Epithelial cell of esophagus (primary cell): Measurements from ENCODE around the gene PPP1R8.

Source experiments
- DNase-seq: peaks from one replicate; pipeline ENCODE4 v3.0.0; 2010; ENCODE audit warnings: low read depth
- H3K4me3 ChIP-seq: 2 replicates; pipeline ENCODE4 v1.5.1; 2011; ENCODE audit warnings: mild to moderate bottlenecking, low read length, control low read depth
- CTCF ChIP-seq: IDR thresholded peaks from 2 replicates; pipeline ENCODE4 v1.5.1; 2011; ENCODE audit warnings: low read depth, mild to moderate bottlenecking, low read length, control low read depth, inconsistent platforms; ENCODE audit not compliant: insufficient read depth; ENCODE audit errors: missing control alignments

PPP1R8 gene

GRCh38 chr1:27872802-27873551 is 42.4 kb downstream of the PPP1R8 start:
- peak; percentile 74 for DNase-seq
- no peak for TF ChIP-seq CTCF
- peak overlapping the region; percentile 61 for H3K4me3 ChIP-seq

GRCh38 chr1:27873671-27874384 is 43.2 kb downstream of the PPP1R8 start:
- TF ChIP-seq CTCF: no peak
- no peak overlapping the region for H3K4me3 ChIP-seq

GRCh38 chr1:27876341-27877114 is 45.9 kb downstream of the PPP1R8 start:
- H3K4me3 ChIP-seq: no peak overlapping the region
- no peak for DNase-seq
- TF ChIP-seq CTCF: no peak

More at GRCh38 chr1:27873671-27874384, 43.2 kb downstream of the PPP1R8 start:
- peak; percentile 23 for DNase-seq

- no peak overlapping the region for H3K4me3 ChIP-seq
- DNase-seq: no peak
Measured at GRCh38 chr1:27877115-27877416, 46.5 kb downstream of the PPP1R8 start.

GRCh38 chr1:27878039-27878438 is 47.5 kb downstream of the PPP1R8 start:
- DNase-seq: no peak
- no peak for TF ChIP-seq CTCF
- no peak overlapping the region for H3K4me3 ChIP-seq

More at GRCh38 chr1:27877115-27877416, 46.5 kb downstream of the PPP1R8 start:
- TF ChIP-seq CTCF: no peak

GRCh38 chr1:27878787-27879335 is 48.3 kb downstream of the PPP1R8 start:
- TF ChIP-seq CTCF: no peak
- H3K4me3 ChIP-seq: no peak overlapping the region
- DNase-seq: no peak
